H1 (cell line): ENCODE results near the gene NAXD. TPM values are rescaled to one million over a fixed set of nuclear protein-coding genes. Genes with fewer than 3 reads are reported as not detected.

ENCODE experiments used
- BRCA1 ChIP-seq: IDR thresholded peaks from 2 replicates; pipeline ENCODE4 v1.6.1; 2012; ENCODE audit warnings: low read depth, low read length, improper control_type of control experiment
- GABPA ChIP-seq: IDR thresholded peaks from 2 replicates; pipeline ENCODE4 v1.6.1; 2011; ENCODE audit warnings: mild to moderate bottlenecking, low read length, moderate library complexity, borderline replicate concordance; ENCODE audit not compliant: insufficient read depth
- HDAC2 ChIP-seq, 2 experiments: fragments of 300-600 bp in 1 of 2; sonication (generic) in 1 of 2; IDR thresholded peaks; 2 replicates each; pipeline ENCODE4 v1.6.1; 2011 to 2012; ENCODE audit warnings: low read depth in 2 of 2, low read length in 2 of 2, mild to moderate bottlenecking in 2 of 2, moderate library complexity in 2 of 2, borderline replicate concordance in 1 of 2, inconsistent platforms in 1 of 2
- MAFK ChIP-seq: IDR thresholded peaks from 2 replicates; pipeline ENCODE4 v1.6.1; 2012; ENCODE audit warnings: low read depth, mild to moderate bottlenecking, improper control_type of control experiment, low read length
- SIX5 ChIP-seq: IDR thresholded peaks from 2 replicates; pipeline ENCODE4 v1.6.1; 2011; ENCODE audit warnings: mild to moderate bottlenecking, low read depth, low read length
- SRF ChIP-seq: IDR thresholded peaks from 2 replicates; pipeline ENCODE4 v1.6.1; 2011; ENCODE audit warnings: mild to moderate bottlenecking, low read depth, low read length, moderate library complexity
- TAF7 ChIP-seq: optimal IDR thresholded peaks from 2 replicates; pipeline ENCODE3; 2011; ENCODE audit warnings: low read depth, mild to moderate bottlenecking, inconsistent platforms, low read length, moderate library complexity, borderline replicate concordance
- polyA plus RNA-seq, 7 experiments: library from polyadenylated mRNA; depleted of rRNA in 3 of 7; stranded (reverse) in 5 of 7; unstranded in 2 of 7; fragments of >200 nt in 5 of 7; fragments of 200-250 nt in 2 of 7; gene quantifications; 1 replicate in 5 of 7; 2 replicates in 1 of 7; 4 replicates in 1 of 7; pipeline versions ENCODE4 v1.2.1 to v1.2.3, GENCODE V29; 2011 to 2013; ENCODE audit warnings: missing spikeins in 2 of 7, mixed read lengths in 2 of 7
- total RNA-seq: library from RNA; stranded (reverse); fragmentation: NEBNext Ultra II Directional; extraction: Animal tissue kit (Norgen Biotek cat#: 25700); gene quantifications from 2 replicates; pipeline ENCODE4 v1.2.1, GENCODE V29; 2021

Gene NAXD
- total and polyA plus RNA-seq, 2 of the 8 experiments (the other 6 are each of a cell fraction or from before 2014, with no cell fraction given), result 25.4 to 35.5 TPM

- TF ChIP-seq SRF (no peak), GABPA (no peak), TAF7 (no peak), MAFK (no peak), BRCA1 (no peak), HDAC2 (IDR thresholded peaks at IDR 0.05; ENCODE audit: borderline replicate concordance in 1 of 2, low read depth in 2 of 2, low read length in 2 of 2) (no peak), SIX5 (no peak)
- TF ChIP-seq, all 59 proteins: peak for 0
These were observed 32.9 kb downstream of the NAXD start (continued) for GRCh38 chr13:110648146-110648819.
